Heart left ventricle (tissue), 13 donors: ENCODE data around the gene ST6GALNAC5.

ENCODE experiments used
- POLR2A ChIP-seq, 2 donors: fragments of 450-650 bp; IDR thresholded peaks; one replicate each; pipeline ENCODE4 v1.6.1; 2017; ENCODE audit warnings: antibody characterized with exemption in 2 of 2, mild to moderate bottlenecking in 2 of 2, moderate library complexity in 2 of 2
- TF ChIP-seq, protein P1 (sequence below), 12 donors: fragments of 200-600 bp; sonication (generic) in 4 of 12; IDR thresholded peaks; one replicate each; pipeline versions ENCODE4 v1.5.0 to v1.8.0; 2018 to 2022; ENCODE audit warnings: antibody characterized with exemption in 12 of 12, mild to moderate bottlenecking in 5 of 12
- donor health status: ischemic (EF 13 %, LVEDD 7.1; RV severe dilation, severe dysfunction).
- donor health status: DM: no; HTN: yes; CAD: no.
- donor health status: DM: no; HTN: no; CAD: no.
- donor health status: ischemic (EF 25% LVEDD 6.9; RV normal size, moderate dysfunction).
- donor health status: ischemic (EF 25% LVEDD 5.7; RV mildly dilated, moderate dysfunction).
- donor health status: ischemic (EF 35%, LVEDD 5.7; RV mildly dilated, moderate dysfunction).
- donor health status: nonischemic (EF 11% LVEDD 7.7; RV severe dilation, severe dysfunction).
- donor health status: DM: yes; HTN: yes; CAD: no.
- donor health status: PGD.
- donor health status: ischemic (EF 29% LVEDD 5.4; RV normal size, mild dysfunction).
- donor health status: nonischemic (EF 23%, LVEDD 6.1; RV moderate dilation, normal function).

DNA sequence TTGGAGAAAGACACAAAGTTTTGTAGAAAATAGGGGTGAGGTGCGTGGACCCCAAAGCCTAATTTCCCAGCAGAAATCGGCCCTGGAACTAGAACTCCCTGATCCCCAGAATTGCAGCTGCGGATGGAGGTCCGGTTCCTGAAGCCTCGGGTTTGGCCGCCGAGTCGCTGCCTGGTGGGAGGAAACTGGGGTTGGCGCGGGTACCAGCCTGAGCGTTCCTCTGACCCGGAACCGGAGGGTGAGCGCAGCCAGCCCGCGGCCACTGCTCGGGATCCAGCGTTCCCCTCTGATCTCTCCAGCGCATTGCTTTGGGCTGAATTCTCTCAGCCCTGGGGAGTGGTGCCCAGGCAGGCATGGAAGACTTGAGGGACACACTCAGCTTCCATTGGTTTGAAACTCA lies 1.6 kb downstream of the ST6GALNAC5 start:
- TF ChIP-seq, protein P1, sequence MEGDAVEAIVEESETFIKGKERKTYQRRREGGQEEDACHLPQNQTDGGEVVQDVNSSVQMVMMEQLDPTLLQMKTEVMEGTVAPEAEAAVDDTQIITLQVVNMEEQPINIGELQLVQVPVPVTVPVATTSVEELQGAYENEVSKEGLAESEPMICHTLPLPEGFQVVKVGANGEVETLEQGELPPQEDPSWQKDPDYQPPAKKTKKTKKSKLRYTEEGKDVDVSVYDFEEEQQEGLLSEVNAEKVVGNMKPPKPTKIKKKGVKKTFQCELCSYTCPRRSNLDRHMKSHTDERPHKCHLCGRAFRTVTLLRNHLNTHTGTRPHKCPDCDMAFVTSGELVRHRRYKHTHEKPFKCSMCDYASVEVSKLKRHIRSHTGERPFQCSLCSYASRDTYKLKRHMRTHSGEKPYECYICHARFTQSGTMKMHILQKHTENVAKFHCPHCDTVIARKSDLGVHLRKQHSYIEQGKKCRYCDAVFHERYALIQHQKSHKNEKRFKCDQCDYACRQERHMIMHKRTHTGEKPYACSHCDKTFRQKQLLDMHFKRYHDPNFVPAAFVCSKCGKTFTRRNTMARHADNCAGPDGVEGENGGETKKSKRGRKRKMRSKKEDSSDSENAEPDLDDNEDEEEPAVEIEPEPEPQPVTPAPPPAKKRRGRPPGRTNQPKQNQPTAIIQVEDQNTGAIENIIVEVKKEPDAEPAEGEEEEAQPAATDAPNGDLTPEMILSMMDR (IDR thresholded peaks at IDR 0.05), result no peak
- TF ChIP-seq POLR2A (IDR thresholded peaks at IDR 0.05), result no peak
